HepG2 (cell line): ENCODE results near the gene RABGAP1L. TPM values are rescaled to one million over a fixed set of nuclear protein-coding genes. Genes with fewer than 3 reads are reported as not detected.
A peak's percentile ranks its signal among the peaks of the same experiment; 100 is the strongest.

Experiments
- FOXA1 ChIP-seq, 2 experiments: fragments of 450-650 bp in 1 of 2; sonication (generic) in 1 of 2; formaldehyde crosslinking in 1 of 2; IDR thresholded peaks; 2 replicates each; pipeline versions ENCODE4 v1.4.0 to v1.6.1; 2016 to 2020; ENCODE audit warnings: missing genetic modification reagents in 1 of 2
- HINFP ChIP-seq: sonication (generic); formaldehyde crosslinking; IDR thresholded peaks from 2 replicates; pipeline ENCODE4 v1.4.0; 2020; ENCODE audit warnings: low read depth, mild to moderate bottlenecking, missing genetic modification reagents
- KLF16 ChIP-seq, 2 experiments: sonication (generic) in 1 of 2; formaldehyde crosslinking in 1 of 2; IDR thresholded peaks; 2 replicates each; pipeline versions ENCODE4 v1.6.1 to v1.8.0; 2016 to 2023; ENCODE audit warnings: missing genetic modification reagents in 2 of 2, missing compliant biosample characterization in 1 of 2
- REXO4 ChIP-seq: sonication (generic); formaldehyde crosslinking; IDR thresholded peaks from 2 replicates; pipeline ENCODE4 v1.8.0; 2022; ENCODE audit warnings: missing genetic modification reagents, mild to moderate bottlenecking, borderline replicate concordance
- ZKSCAN8 ChIP-seq: IDR thresholded peaks from 2 replicates; pipeline ENCODE4 v1.6.1; 2016; ENCODE audit warnings: borderline replicate concordance, missing genetic modification reagents, missing compliant biosample characterization
- ZNF3 ChIP-seq: IDR thresholded peaks from 2 replicates; pipeline ENCODE4 v1.7.0; 2017; ENCODE audit warnings: inconsistent platforms
- ZNF484 ChIP-seq: sonication (generic); formaldehyde crosslinking; IDR thresholded peaks from 2 replicates; pipeline ENCODE4 v1.5.1; 2020; ENCODE audit warnings: mild to moderate bottlenecking, low read depth, missing genetic modification reagents, borderline replicate concordance
- ZNF709 ChIP-seq: sonication (generic); formaldehyde crosslinking; IDR thresholded peaks from 2 replicates; pipeline ENCODE4 v1.5.0; 2020; ENCODE audit warnings: mild to moderate bottlenecking, missing genetic modification reagents
- ZNF720 ChIP-seq: sonication (generic); formaldehyde crosslinking; IDR thresholded peaks from 2 replicates; pipeline ENCODE4 v1.4.0; 2020; ENCODE audit warnings: missing genetic modification reagents
- ZXDC ChIP-seq: sonication (generic); formaldehyde crosslinking; IDR thresholded peaks from 2 replicates; pipeline ENCODE4 v1.5.0; 2020; ENCODE audit warnings: mild to moderate bottlenecking, missing genetic modification reagents
- polyA plus RNA-seq, 8 experiments: library from polyadenylated mRNA; depleted of rRNA in 3 of 8; stranded (reverse) in 7 of 8; unstranded in 1 of 8; fragments of >200 nt; fragmentation: Illumina TruSeq in 4 of 8; extraction: Trizol in 4 of 8; gene quantifications; 2 replicates each; pipeline versions ENCODE4 v1.2.1 to v1.2.3, GENCODE V29; 2011 to 2016; ENCODE audit warnings: low read depth in 4 of 8, missing spikeins in 1 of 8, mixed read lengths in 1 of 8; ENCODE audit not compliant: insufficient read depth in 1 of 8
- total RNA-seq, 5 experiments: library from RNA; depleted of rRNA; stranded (reverse); fragments of >200 nt; fragmentation: Illumina TruSeq; extraction: Trizol; gene quantifications; 2 replicates each; pipeline ENCODE4 v1.2.3, GENCODE V29; 2016; ENCODE audit warnings: low read depth in 1 of 5
- TF ChIP-seq, protein P1 (sequence below): sonication (generic); formaldehyde crosslinking; IDR thresholded peaks from 2 replicates; pipeline ENCODE4 v1.5.1; 2020; ENCODE audit warnings: mild to moderate bottlenecking, missing genetic modification reagents, borderline replicate concordance
- TF ChIP-seq, protein P2 (sequence below): sonication (generic); formaldehyde crosslinking; IDR thresholded peaks from 2 replicates; pipeline ENCODE4 v1.4.0; 2020; ENCODE audit warnings: missing genetic modification reagents, borderline replicate concordance

RABGAP1L gene
- total and polyA plus RNA-seq, 2 of the 13 experiments (the other 11 are each of a cell fraction or from before 2014, with no cell fraction given): 7.9 to 22.6 TPM

DNA sequence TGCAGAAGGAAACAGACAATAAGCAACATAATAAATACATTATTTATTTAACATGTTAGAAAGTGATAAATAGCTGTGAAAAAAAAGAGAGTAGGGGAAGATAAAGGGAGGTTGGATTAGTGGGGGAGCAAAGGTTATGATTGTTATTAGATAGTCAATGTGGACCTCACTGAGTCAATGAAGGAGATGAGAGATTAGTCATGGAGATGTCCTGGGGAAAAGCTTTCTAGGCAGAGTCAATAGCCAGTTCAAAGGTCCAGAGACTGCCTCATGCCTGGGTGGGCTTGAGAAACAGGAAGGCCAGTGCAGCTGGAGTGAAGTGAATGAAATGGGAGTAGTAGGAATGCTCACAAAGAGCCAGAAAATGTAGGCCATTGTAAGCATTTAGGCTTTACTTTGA, 653.3 kb downstream of the RABGAP1L start (continued):
- TF ChIP-seq, protein P1, sequence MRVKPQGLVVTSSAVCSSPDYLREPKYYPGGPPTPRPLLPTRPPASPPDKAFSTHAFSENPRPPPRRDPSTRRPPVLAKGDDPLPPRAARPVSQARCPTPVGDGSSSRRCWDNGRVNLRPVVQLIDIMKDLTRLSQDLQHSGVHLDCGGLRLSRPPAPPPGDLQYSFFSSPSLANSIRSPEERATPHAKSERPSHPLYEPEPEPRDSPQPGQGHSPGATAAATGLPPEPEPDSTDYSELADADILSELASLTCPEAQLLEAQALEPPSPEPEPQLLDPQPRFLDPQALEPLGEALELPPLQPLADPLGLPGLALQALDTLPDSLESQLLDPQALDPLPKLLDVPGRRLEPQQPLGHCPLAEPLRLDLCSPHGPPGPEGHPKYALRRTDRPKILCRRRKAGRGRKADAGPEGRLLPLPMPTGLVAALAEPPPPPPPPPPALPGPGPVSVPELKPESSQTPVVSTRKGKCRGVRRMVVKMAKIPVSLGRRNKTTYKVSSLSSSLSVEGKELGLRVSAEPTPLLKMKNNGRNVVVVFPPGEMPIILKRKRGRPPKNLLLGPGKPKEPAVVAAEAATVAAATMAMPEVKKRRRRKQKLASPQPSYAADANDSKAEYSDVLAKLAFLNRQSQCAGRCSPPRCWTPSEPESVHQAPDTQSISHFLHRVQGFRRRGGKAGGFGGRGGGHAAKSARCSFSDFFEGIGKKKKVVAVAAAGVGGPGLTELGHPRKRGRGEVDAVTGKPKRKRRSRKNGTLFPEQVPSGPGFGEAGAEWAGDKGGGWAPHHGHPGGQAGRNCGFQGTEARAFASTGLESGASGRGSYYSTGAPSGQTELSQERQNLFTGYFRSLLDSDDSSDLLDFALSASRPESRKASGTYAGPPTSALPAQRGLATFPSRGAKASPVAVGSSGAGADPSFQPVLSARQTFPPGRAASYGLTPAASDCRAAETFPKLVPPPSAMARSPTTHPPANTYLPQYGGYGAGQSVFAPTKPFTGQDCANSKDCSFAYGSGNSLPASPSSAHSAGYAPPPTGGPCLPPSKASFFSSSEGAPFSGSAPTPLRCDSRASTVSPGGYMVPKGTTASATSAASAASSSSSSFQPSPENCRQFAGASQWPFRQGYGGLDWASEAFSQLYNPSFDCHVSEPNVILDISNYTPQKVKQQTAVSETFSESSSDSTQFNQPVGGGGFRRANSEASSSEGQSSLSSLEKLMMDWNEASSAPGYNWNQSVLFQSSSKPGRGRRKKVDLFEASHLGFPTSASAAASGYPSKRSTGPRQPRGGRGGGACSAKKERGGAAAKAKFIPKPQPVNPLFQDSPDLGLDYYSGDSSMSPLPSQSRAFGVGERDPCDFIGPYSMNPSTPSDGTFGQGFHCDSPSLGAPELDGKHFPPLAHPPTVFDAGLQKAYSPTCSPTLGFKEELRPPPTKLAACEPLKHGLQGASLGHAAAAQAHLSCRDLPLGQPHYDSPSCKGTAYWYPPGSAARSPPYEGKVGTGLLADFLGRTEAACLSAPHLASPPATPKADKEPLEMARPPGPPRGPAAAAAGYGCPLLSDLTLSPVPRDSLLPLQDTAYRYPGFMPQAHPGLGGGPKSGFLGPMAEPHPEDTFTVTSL (CRISPR knock-in tag): peak; percentile 93
- TF ChIP-seq ZNF484 (CRISPR knock-in tag) (no peak), ZXDC (CRISPR knock-in tag) (no peak), ZKSCAN8 (CRISPR knock-in tag) (peak; percentile 64; the same call in 1 of the 2 replicates), ZNF3 (0 out of 2 replicates have a peak, but pooled peaks have one; percentile 22), HINFP (CRISPR knock-in tag) (no peak), FOXA1 (IDR thresholded peaks at IDR 0.05) (peak; percentile 97), FOXA1 (CRISPR knock-in tag; IDR thresholded peaks at IDR 0.05) (peak; percentile 98), ZNF720 (CRISPR knock-in tag) (no peak), KLF16 (CRISPR knock-in tag; IDR thresholded peaks at IDR 0.05) (peak in 1 of 2 experiments; percentile 63; a peak in 1 of 4 replicates), REXO4 (no peak), ZNF709 (CRISPR knock-in tag) (no peak)
- TF ChIP-seq, protein P2, sequence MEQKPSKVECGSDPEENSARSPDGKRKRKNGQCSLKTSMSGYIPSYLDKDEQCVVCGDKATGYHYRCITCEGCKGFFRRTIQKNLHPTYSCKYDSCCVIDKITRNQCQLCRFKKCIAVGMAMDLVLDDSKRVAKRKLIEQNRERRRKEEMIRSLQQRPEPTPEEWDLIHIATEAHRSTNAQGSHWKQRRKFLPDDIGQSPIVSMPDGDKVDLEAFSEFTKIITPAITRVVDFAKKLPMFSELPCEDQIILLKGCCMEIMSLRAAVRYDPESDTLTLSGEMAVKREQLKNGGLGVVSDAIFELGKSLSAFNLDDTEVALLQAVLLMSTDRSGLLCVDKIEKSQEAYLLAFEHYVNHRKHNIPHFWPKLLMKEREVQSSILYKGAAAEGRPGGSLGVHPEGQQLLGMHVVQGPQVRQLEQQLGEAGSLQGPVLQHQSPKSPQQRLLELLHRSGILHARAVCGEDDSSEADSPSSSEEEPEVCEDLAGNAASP (CRISPR knock-in tag): peak; percentile 83
